K562 (cell line): ENCODE results near the gene MCEMP1. TPM values are rescaled to one million over a fixed set of nuclear protein-coding genes. Genes with fewer than 3 reads are reported as not detected.

Experiments
- CBX1 ChIP-seq: sonication (generic); IDR thresholded peaks from 2 replicates; pipeline ENCODE4 v1.6.1; 2016; ENCODE audit warnings: antibody characterized with exemption, low read depth, mild to moderate bottlenecking
- CEBPG ChIP-seq, 3 experiments: fragments of 200-800 bp in 1 of 3; sonication (Bioruptor generic) in 1 of 3; sonication (generic) in 1 of 3; formaldehyde crosslinking in 1 of 3; IDR thresholded peaks in 2 of 3; conservative IDR thresholded peaks in 1 of 3; 2 replicates each; pipeline versions ENCODE4 v1.6.1 to v1.8.0; 2016 to 2022; ENCODE audit warnings: missing compliant biosample characterization in 2 of 3, missing genetic modification characterization in 2 of 3, mild to moderate bottlenecking in 1 of 3, missing genetic modification reagents in 1 of 3
- CTCFL ChIP-seq: IDR thresholded peaks from 2 replicates; pipeline ENCODE4 v1.6.1; 2011; ENCODE audit warnings: borderline replicate concordance, low read depth, mild to moderate bottlenecking, moderate library complexity, low read length; ENCODE audit not compliant: insufficient read depth, poor library complexity, severe bottlenecking
- HDAC1 ChIP-seq, 2 experiments: fragments of 450-650 bp; IDR thresholded peaks; 2 replicates each; pipeline ENCODE4 v1.6.1; 2016 to 2017; ENCODE audit warnings: inconsistent platforms in 1 of 2, mild to moderate bottlenecking in 1 of 2, moderate library complexity in 1 of 2
- MBD1 ChIP-seq: fragments of 250-450 bp; sonication (Bioruptor Pico); IDR thresholded peaks from 2 replicates; pipeline ENCODE4 v1.8.0; 2022; ENCODE audit warnings: inconsistent platforms
- STAT5B ChIP-seq: fragments of 250-450 bp; sonication (Bioruptor Pico); IDR thresholded peaks from 2 replicates; pipeline ENCODE4 v1.8.0; 2021; ENCODE audit warnings: mild to moderate bottlenecking, inconsistent platforms
- TRIM24 ChIP-seq, 2 experiments: fragments of 450-650 bp; IDR thresholded peaks; 2 replicates each; pipeline ENCODE4 v1.6.1; 2016
- ZEB2 ChIP-seq: fragments of 450-650 bp; IDR thresholded peaks from 2 replicates; pipeline ENCODE4 v1.6.1; 2016
- polyA plus RNA-seq, 8 experiments: library from polyadenylated mRNA; depleted of rRNA in 4 of 8; stranded (reverse) in 5 of 8; unstranded in 3 of 8; fragments of >200 nt; fragmentation: Nextera tagmentation in 2 of 8; fragmentation: Illumina TruSeq in 1 of 8; extraction: Ambion mirVana in 2 of 8; extraction: Trizol in 1 of 8; gene quantifications; 2 replicates each; pipeline versions ENCODE4 v1.2.1 to v1.2.3, GENCODE V29; 2011 to 2014; ENCODE audit warnings: inconsistent platforms in 1 of 8, missing spikeins in 1 of 8
- total RNA-seq, 7 experiments: library from RNA; depleted of rRNA in 6 of 7; stranded (reverse); fragments of >200 nt in 6 of 7; fragmentation: Illumina TruSeq in 2 of 7; extraction: Trizol in 2 of 7; gene quantifications; 2 replicates each; pipeline versions ENCODE4 v1.2.1 to v1.2.3, GENCODE V29; 2011 to 2021; ENCODE audit warnings: low replicate concordance in 1 of 7
- TF ChIP-seq, protein P1 (sequence below), 2 experiments: fragments of 450-650 bp; formaldehyde crosslinking in 1 of 2; IDR thresholded peaks; 2 replicates each; pipeline versions ENCODE4 v1.4.0 to v1.6.1; 2014 to 2020; ENCODE audit warnings: mild to moderate bottlenecking in 2 of 2, borderline replicate concordance in 1 of 2, low read depth in 1 of 2
- TF ChIP-seq, protein P2 (sequence below), 3 experiments: IDR thresholded peaks in 2 of 3; conservative IDR thresholded peaks in 1 of 3; 2 replicates each; pipeline ENCODE4 v1.5.1; 2011 to 2012; ENCODE audit warnings: low read length in 3 of 3, mild to moderate bottlenecking in 3 of 3, control low read depth in 2 of 3, improper control_type of control experiment in 1 of 3, inconsistent platforms in 1 of 3, low read depth in 1 of 3, mixed read lengths in 1 of 3, moderate library complexity in 1 of 3; ENCODE audit not compliant: insufficient read depth in 2 of 3

Gene MCEMP1
- total and polyA plus RNA-seq, 9 of the 15 experiments (the other 6 are each of a cell fraction or from before 2014, with no cell fraction given) = 0.11 to 1.8 (median 0.51) TPM

- TF ChIP-seq, protein P1, sequence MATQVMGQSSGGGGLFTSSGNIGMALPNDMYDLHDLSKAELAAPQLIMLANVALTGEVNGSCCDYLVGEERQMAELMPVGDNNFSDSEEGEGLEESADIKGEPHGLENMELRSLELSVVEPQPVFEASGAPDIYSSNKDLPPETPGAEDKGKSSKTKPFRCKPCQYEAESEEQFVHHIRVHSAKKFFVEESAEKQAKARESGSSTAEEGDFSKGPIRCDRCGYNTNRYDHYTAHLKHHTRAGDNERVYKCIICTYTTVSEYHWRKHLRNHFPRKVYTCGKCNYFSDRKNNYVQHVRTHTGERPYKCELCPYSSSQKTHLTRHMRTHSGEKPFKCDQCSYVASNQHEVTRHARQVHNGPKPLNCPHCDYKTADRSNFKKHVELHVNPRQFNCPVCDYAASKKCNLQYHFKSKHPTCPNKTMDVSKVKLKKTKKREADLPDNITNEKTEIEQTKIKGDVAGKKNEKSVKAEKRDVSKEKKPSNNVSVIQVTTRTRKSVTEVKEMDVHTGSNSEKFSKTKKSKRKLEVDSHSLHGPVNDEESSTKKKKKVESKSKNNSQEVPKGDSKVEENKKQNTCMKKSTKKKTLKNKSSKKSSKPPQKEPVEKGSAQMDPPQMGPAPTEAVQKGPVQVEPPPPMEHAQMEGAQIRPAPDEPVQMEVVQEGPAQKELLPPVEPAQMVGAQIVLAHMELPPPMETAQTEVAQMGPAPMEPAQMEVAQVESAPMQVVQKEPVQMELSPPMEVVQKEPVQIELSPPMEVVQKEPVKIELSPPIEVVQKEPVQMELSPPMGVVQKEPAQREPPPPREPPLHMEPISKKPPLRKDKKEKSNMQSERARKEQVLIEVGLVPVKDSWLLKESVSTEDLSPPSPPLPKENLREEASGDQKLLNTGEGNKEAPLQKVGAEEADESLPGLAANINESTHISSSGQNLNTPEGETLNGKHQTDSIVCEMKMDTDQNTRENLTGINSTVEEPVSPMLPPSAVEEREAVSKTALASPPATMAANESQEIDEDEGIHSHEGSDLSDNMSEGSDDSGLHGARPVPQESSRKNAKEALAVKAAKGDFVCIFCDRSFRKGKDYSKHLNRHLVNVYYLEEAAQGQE (IDR thresholded peaks at IDR 0.05; ENCODE audit: borderline replicate concordance) = 0 out of 2 replicates have a peak, but pooled peaks have one; percentile 11
- TF ChIP-seq, protein P1 (CRISPR knock-in tag; IDR thresholded peaks at IDR 0.05; ENCODE audit: low read depth) = no peak
- TF ChIP-seq ZEB2 (no peak), CBX1 (peak; percentile 30; the same call in 1 of the 2 replicates), CTCFL (peak; percentile 92), MBD1 (peak; percentile 56; the same call in 1 of the 2 replicates), CEBPG (CRISPR knock-in tag; IDR thresholded peaks at IDR 0.05) (peak; percentile 79), CEBPG (tag; conservative IDR thresholded peaks at IDR 0.05 in 1 of 2, IDR thresholded peaks at IDR 0.05 in 1 of 2) (peak in 1 of 2 experiments; percentile 43; a peak in 1 of 4 replicates), STAT5B (CRISPR knock-in tag) (no peak), HDAC1 (IDR thresholded peaks at IDR 0.05) (no peak), TRIM24 (IDR thresholded peaks at IDR 0.05) (peak; percentile 54 to 67; a peak in 2 of 4 replicates)
- TF ChIP-seq, protein P2, sequence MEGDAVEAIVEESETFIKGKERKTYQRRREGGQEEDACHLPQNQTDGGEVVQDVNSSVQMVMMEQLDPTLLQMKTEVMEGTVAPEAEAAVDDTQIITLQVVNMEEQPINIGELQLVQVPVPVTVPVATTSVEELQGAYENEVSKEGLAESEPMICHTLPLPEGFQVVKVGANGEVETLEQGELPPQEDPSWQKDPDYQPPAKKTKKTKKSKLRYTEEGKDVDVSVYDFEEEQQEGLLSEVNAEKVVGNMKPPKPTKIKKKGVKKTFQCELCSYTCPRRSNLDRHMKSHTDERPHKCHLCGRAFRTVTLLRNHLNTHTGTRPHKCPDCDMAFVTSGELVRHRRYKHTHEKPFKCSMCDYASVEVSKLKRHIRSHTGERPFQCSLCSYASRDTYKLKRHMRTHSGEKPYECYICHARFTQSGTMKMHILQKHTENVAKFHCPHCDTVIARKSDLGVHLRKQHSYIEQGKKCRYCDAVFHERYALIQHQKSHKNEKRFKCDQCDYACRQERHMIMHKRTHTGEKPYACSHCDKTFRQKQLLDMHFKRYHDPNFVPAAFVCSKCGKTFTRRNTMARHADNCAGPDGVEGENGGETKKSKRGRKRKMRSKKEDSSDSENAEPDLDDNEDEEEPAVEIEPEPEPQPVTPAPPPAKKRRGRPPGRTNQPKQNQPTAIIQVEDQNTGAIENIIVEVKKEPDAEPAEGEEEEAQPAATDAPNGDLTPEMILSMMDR (IDR thresholded peaks at IDR 0.05 in 2 of 3, conservative IDR thresholded peaks at IDR 0.05 in 1 of 3; ENCODE audit: insufficient read depth in 2 of 3, low read depth in 1 of 3, low read length in 3 of 3) = peak; percentile 22 to 40 (median 35); a peak in 3 of 6 replicates
Measured at GRCh38 chr19:7681340-7682174, 4.7 kb downstream of the MCEMP1 start (continued).
